GDM1 (cell line): ENCODE data around the gene ADGRG4.
"Not testable (repeated sequence)": the region's sequence is repeated elsewhere in the genome, so short reads cannot be mapped to it uniquely, and the experiment has no call there.

Experiments used
- DNase-seq: peaks from one replicate; lab custom pipeline; 2025; lab: John Stamatoyannopoulos, UW

ADGRG4 gene

GRCh38 chrX:136387951-136388502 lies 87.3 kb downstream of the ADGRG4 start:
- DNase-seq = no peak

- DNase-seq = no peak
Observed at GRCh38 chrX:136390921-136391320, 90.2 kb downstream of the ADGRG4 start.

- no peak for DNase-seq
Observed at GRCh38 chrX:136395271-136395670, 94.5 kb downstream of the ADGRG4 start.

GRCh38 chrX:136397001-136397400 lies 96.2 kb downstream of the ADGRG4 start:
- no peak for DNase-seq

- DNase-seq = no peak
Observed at GRCh38 chrX:136405126-136405525, 104.4 kb downstream of the ADGRG4 start.

GRCh38 chrX:136417806-136418205 lies 117.0 kb downstream of the ADGRG4 start:
- DNase-seq = no peak

GRCh38 chrX:136421338-136421737 lies 120.6 kb downstream of the ADGRG4 start:
- no peak for DNase-seq

GRCh38 chrX:136423724-136424123 lies 123.0 kb downstream of the ADGRG4 start:
- DNase-seq = no peak

GRCh38 chrX:136425996-136426395 lies 125.2 kb downstream of the ADGRG4 start:
- DNase-seq = no peak

- no peak for DNase-seq
Observed at GRCh38 chrX:136431625-136432024, 130.9 kb downstream of the ADGRG4 start.

GRCh38 chrX:136437774-136438173 lies 137.0 kb downstream of the ADGRG4 start:
- DNase-seq = no peak

- no peak for DNase-seq
Observed at GRCh38 chrX:136438192-136438591, 137.4 kb downstream of the ADGRG4 start.

GRCh38 chrX:136445674-136446073 lies 144.9 kb downstream of the ADGRG4 start:
- not testable (repeated sequence) for DNase-seq

- DNase-seq = no peak
Observed at GRCh38 chrX:136446208-136446607, 145.4 kb downstream of the ADGRG4 start.

GRCh38 chrX:136447308-136447707 lies 146.5 kb downstream of the ADGRG4 start:
- DNase-seq = no peak

GRCh38 chrX:136447968-136448367 lies 147.2 kb downstream of the ADGRG4 start:
- no peak for DNase-seq

- DNase-seq = no peak
Observed at GRCh38 chrX:136450050-136450830, 149.5 kb downstream of the ADGRG4 start.

GRCh38 chrX:136452614-136453013 lies 151.9 kb downstream of the ADGRG4 start:
- DNase-seq = no peak

GRCh38 chrX:136453114-136453513 lies 152.4 kb downstream of the ADGRG4 start:
- DNase-seq = no peak

GRCh38 chrX:136453771-136454170 lies 153.0 kb downstream of the ADGRG4 start:
- no peak for DNase-seq

- no peak for DNase-seq
Observed at GRCh38 chrX:136456133-136456532, 155.4 kb downstream of the ADGRG4 start.

- DNase-seq = no peak
Observed at GRCh38 chrX:136457303-136457917, 156.6 kb downstream of the ADGRG4 start.

- no peak for DNase-seq
Observed at GRCh38 chrX:136464589-136464988, 163.8 kb downstream of the ADGRG4 start.
